C4-2B (cell line): Measurements from ENCODE around the gene RAD50.

Source experiments
- CTCF ChIP-seq: fragments of 450-650 bp; conservative IDR thresholded peaks from 2 replicates; pipeline ENCODE4 v1.5.1; 2017; ENCODE audit warnings: mild to moderate bottlenecking
- ZFX ChIP-seq: fragments of 450-650 bp; IDR thresholded peaks from 2 replicates; pipeline ENCODE4 v1.6.1; 2017

- TF ChIP-seq CTCF, result no peak
- TF ChIP-seq ZFX, result peak; percentile 87
Observed at GRCh38 chr5:132556763-132557477, at the start of gene RAD50.
